MM.1S (cell line): ENCODE measurements around the gene MACROD1.
"Not testable (repeated sequence)": the region's sequence is repeated elsewhere in the genome, so short reads cannot be mapped to it uniquely, and the experiment has no call there.

Experiments
- DNase-seq: peaks from one replicate; pipeline ENCODE4 v3.0.0-alpha.2; 2015
- H2AFZ ChIP-seq: fragments of 300-600 bp; sonication (generic); 2 replicates; pipeline ENCODE4 v1.6.0; 2016; ENCODE audit warnings: antibody characterized with exemption, low read length
- H3F3A ChIP-seq: fragments of 300-600 bp; sonication (generic); 2 replicates; pipeline ENCODE4 v1.6.1; 2016; ENCODE audit warnings: mild to moderate bottlenecking, antibody characterized with exemption, low read length, moderate library complexity, mixed read lengths; ENCODE audit not compliant: insufficient read depth
- H3K27ac ChIP-seq: fragments of 300-600 bp; sonication (generic); 2 replicates; pipeline ENCODE4 v1.5.1; 2016; ENCODE audit warnings: mild to moderate bottlenecking, low read length
- H3K27me3 ChIP-seq: fragments of 300-600 bp; sonication (generic); replicated peaks from 2 replicates; pipeline ENCODE4 v1.6.0; 2016; ENCODE audit warnings: low read length; ENCODE audit not compliant: insufficient read depth
- H3K36me3 ChIP-seq: fragments of 300-600 bp; sonication (generic); replicated peaks from 2 replicates; pipeline ENCODE4 v1.6.1; 2016; ENCODE audit warnings: mild to moderate bottlenecking, low read length, mixed read lengths; ENCODE audit not compliant: insufficient read depth
- H3K4me1 ChIP-seq: fragments of 300-600 bp; sonication (generic); 2 replicates; pipeline ENCODE4 v1.6.1; 2016; ENCODE audit warnings: low read length, mixed read lengths
- H3K4me2 ChIP-seq: fragments of 300-600 bp; sonication (generic); 2 replicates; pipeline ENCODE4 v1.6.0; 2016; ENCODE audit warnings: low read depth, low read length
- H3K4me3 ChIP-seq: fragments of 300-600 bp; sonication (generic); 2 replicates; pipeline ENCODE4 v1.5.1; 2016; ENCODE audit warnings: low read length, mixed read lengths
- H3K79me2 ChIP-seq: fragments of 300-600 bp; sonication (generic); 2 replicates; pipeline ENCODE4 v1.6.1; 2016; ENCODE audit warnings: mixed run types, low read length, mixed read lengths
- H3K9ac ChIP-seq: fragments of 300-600 bp; sonication (generic); 2 replicates; pipeline ENCODE4 v1.6.1; 2016; ENCODE audit warnings: low read length, mixed read lengths
- H3K9me2 ChIP-seq: fragments of 300-600 bp; sonication (generic); replicated peaks from 2 replicates; pipeline ENCODE4 v1.6.1; 2016; ENCODE audit warnings: mild to moderate bottlenecking, low read length, mixed read lengths; ENCODE audit not compliant: insufficient read depth
- H3K9me3 ChIP-seq: fragments of 300-600 bp; sonication (generic); replicated peaks from 2 replicates; pipeline ENCODE4 v1.6.1; 2016; ENCODE audit warnings: mild to moderate bottlenecking, low read length, mixed read lengths; ENCODE audit not compliant: insufficient read depth
- H4K20me1 ChIP-seq: fragments of 300-600 bp; sonication (generic); 2 replicates; pipeline ENCODE4 v1.6.1; 2016; ENCODE audit warnings: mild to moderate bottlenecking, low read length, moderate library complexity, mixed read lengths; ENCODE audit not compliant: insufficient read depth
- EZH2 ChIP-seq: fragments of 300-600 bp; sonication (generic); optimal IDR thresholded peaks from 2 replicates; pipeline ENCODE3; 2017; ENCODE audit warnings: low read depth, mild to moderate bottlenecking, antibody characterized with exemption, low read length, mixed read lengths
- EZH2phosphoT487 ChIP-seq: fragments of 300-600 bp; sonication (generic); IDR thresholded peaks from 2 replicates; pipeline ENCODE4 v1.6.1; 2018; ENCODE audit warnings: antibody characterized with exemption, low read length
- TF ChIP-seq, protein P1 (sequence below): fragments of 300-600 bp; sonication (generic); IDR thresholded peaks from 2 replicates; pipeline ENCODE4 v1.5.1; 2016; ENCODE audit warnings: antibody characterized with exemption, low read length, mixed read lengths

The MACROD1 gene

GRCh38 chr11:64165481-64165841 lies 452 bp downstream of the MACROD1 start:
- Histone ChIP-seq H3K9me2 (no peaks in the 10 kb centered on the region), H3F3A (peaks cover 4% of the 10 kb centered on the region), H3K4me3 (peak overlapping the region; percentile 74), H3K79me2 (peaks cover 15% of the 10 kb centered on the region), H3K4me1 (0 out of 2 replicates have a peak, but pooled peaks cover 4% of the 10 kb centered on the region), H3K9me3 (no peaks in the 10 kb centered on the region), H4K20me1 (no peaks in the 10 kb centered on the region), H3K27me3 (no peaks in the 10 kb centered on the region), H3K27ac (no peak overlapping the region), H2AFZ (peak overlapping the region; percentile 88), H3K9ac (peak overlapping the region; percentile 75), H3K36me3 (no peaks in the 10 kb centered on the region), H3K4me2 (peak overlapping the region; percentile 83)
- DNase-seq, result no peak
- TF ChIP-seq, protein P1, sequence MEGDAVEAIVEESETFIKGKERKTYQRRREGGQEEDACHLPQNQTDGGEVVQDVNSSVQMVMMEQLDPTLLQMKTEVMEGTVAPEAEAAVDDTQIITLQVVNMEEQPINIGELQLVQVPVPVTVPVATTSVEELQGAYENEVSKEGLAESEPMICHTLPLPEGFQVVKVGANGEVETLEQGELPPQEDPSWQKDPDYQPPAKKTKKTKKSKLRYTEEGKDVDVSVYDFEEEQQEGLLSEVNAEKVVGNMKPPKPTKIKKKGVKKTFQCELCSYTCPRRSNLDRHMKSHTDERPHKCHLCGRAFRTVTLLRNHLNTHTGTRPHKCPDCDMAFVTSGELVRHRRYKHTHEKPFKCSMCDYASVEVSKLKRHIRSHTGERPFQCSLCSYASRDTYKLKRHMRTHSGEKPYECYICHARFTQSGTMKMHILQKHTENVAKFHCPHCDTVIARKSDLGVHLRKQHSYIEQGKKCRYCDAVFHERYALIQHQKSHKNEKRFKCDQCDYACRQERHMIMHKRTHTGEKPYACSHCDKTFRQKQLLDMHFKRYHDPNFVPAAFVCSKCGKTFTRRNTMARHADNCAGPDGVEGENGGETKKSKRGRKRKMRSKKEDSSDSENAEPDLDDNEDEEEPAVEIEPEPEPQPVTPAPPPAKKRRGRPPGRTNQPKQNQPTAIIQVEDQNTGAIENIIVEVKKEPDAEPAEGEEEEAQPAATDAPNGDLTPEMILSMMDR, result no peak
- no peak for TF ChIP-seq EZH2phosphoT487
- TF ChIP-seq EZH2, result no peak

GRCh38 chr11:64164392-64165312 lies 1.3 kb downstream of the MACROD1 start:
- 0 out of 2 replicates have a peak, but pooled peaks cover 4% of the 10 kb centered on the region for H3K4me1 ChIP-seq
- H3K36me3 ChIP-seq, result no peaks in the 10 kb centered on the region
- peak overlapping the region; percentile 83 for H3K4me2 ChIP-seq
- no peaks in the 10 kb centered on the region for H3K27me3 ChIP-seq
- H3K9me3 ChIP-seq, result no peaks in the 10 kb centered on the region
- no peaks in the 10 kb centered on the region for H4K20me1 ChIP-seq
- peaks cover 4% of the 10 kb centered on the region for H3F3A ChIP-seq
- peak overlapping the region; percentile 74 for H3K4me3 ChIP-seq
- H3K9ac ChIP-seq, result no peak overlapping the region
- DNase-seq, result no peak
- H3K27ac ChIP-seq, result no peak overlapping the region
- no peak overlapping the region for H2AFZ ChIP-seq
- no peak for TF ChIP-seq EZH2phosphoT487
- TF ChIP-seq, protein P1, result no peak
- H3K79me2 ChIP-seq, result peaks cover 15% of the 10 kb centered on the region
- no peaks in the 10 kb centered on the region for H3K9me2 ChIP-seq

GRCh38 chr11:64163951-64164350 lies 2.0 kb downstream of the MACROD1 start:
- Histone ChIP-seq H3K79me2 (peaks cover 15% of the 10 kb centered on the region), H3K9ac (no peak overlapping the region), H2AFZ (no peak overlapping the region), H3K4me3 (no peak overlapping the region), H3K9me3 (no peaks in the 10 kb centered on the region), H3K4me1 (0 out of 2 replicates have a peak, but pooled peaks cover 4% of the 10 kb centered on the region), H3K4me2 (no peak overlapping the region), H3K27ac (no peak overlapping the region), H4K20me1 (no peaks in the 10 kb centered on the region), H3K27me3 (no peaks in the 10 kb centered on the region), H3K9me2 (no peaks in the 10 kb centered on the region), H3K36me3 (no peaks in the 10 kb centered on the region), H3F3A (peaks cover 4% of the 10 kb centered on the region)
- DNase-seq, result no peak
- TF ChIP-seq EZH2phosphoT487 (no peak), EZH2 (no peak)
- TF ChIP-seq, protein P1, result no peak

GRCh38 chr11:64162769-64163168 lies 3.1 kb downstream of the MACROD1 start:
- not testable (repeated sequence) for H3K4me3 ChIP-seq, H2AFZ ChIP-seq, H3K9me2 ChIP-seq, H3F3A ChIP-seq, H3K36me3 ChIP-seq, H3K4me1 ChIP-seq, H4K20me1 ChIP-seq, H3K4me2 ChIP-seq, H3K9ac ChIP-seq, H3K27me3 ChIP-seq, H3K27ac ChIP-seq, H3K9me3 ChIP-seq, DNase-seq
- peaks cover 15% of the 10 kb centered on the region for H3K79me2 ChIP-seq
